ENCODE results near the gene ARMC6. TPM values are rescaled to one million over a fixed set of nuclear protein-coding genes. Genes with fewer than 3 reads are reported as not detected.

The ARMC6 gene
- total RNA-seq, 4 donors from 2014 or later: 16.2 to 25.8 (median 20.4) TPM

DNA sequence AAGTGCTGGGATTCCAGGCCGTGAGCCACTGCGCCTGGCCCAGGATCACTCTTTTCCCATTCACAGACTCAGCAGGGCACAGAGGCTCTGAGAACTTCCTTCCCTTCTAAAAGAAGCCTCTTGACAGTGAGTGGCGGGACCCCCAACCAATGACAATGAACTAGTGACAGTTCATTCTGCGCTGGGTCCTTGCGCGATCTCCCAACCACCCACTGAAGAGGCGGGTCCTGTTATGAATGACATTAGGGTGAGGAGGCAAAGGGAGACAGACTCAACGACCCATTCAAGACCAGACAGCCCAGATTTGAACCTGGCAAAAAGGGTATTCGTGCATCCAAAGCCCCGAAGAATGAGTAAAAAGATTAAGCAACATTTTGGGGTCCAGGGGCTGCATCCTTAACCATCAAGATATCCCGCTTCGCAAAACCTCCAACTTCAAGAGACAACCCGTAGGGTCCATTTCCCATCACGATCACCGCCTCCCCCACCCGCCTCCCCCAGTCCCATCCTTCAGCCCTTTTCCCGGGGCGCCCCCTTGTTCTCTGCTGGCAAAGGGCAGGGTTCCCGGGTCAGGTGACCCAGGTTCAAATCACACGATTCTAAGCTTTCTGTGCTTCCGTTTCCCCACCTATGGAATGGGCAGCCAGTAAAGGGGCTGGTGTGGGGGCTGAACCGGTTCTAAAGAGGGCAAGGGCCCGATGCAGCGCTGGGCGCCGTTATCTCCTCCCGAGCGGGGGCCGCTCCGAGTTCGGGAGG, 805 bp upstream of the ARMC6 start:
- intact Hi-C loops (cut with DNase I): no loop called here
- WGBS: under 1% methylated on average over 23 of the region's 31 CpGs
- TF ChIP-seq POLR2AphosphoS5 (IDR thresholded peaks at IDR 0.05) (peak in 1 of 2 donors; percentile 49), POLR2A (IDR thresholded peaks at IDR 0.05; ENCODE audit: low read depth) (no peak)

DNA sequence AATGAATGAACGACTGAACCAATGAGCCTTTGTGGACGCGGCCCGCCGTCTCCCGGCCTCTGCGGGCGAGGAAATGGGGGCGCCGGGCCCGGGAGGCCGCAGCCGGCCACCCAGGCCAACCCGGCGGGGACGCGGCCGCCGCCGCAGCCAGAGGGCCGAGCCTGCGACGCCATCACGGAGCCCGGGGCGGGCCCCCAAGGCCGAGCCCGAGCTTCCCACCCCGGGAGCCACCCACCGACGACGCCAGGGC, 302 bp upstream of the ARMC6 start:
- 0% methylated on average over 3 of the region's 32 CpGs for WGBS
- intact Hi-C loops (cut with DNase I): no loop called here
- no peak for DNase-seq (ENCODE audit: extremely low spot score)

More for the DNA sequence above, 805 bp upstream of the ARMC6 start:
- Histone ChIP-seq H3K4me1 (peaks cover 28 to 51% (median 42%) of the 10 kb centered on the region in 4 donors), H3K4me3 (peak overlapping the region; percentile 95 to 99 (median 96)), H3K9me3 (no peaks in the 10 kb centered on the region), H3K27ac (replicated peaks in 1 of 4) (peak overlapping the region; percentile 93 to 100 (median 98)), H3K36me3 (peaks cover 9 to 37% (median 35%) of the 10 kb centered on the region in 4 donors), H3K27me3 (no peaks in the 10 kb centered on the region)
- DNase-seq (ENCODE audit: extremely low spot score): peak; percentile 94

DNA sequence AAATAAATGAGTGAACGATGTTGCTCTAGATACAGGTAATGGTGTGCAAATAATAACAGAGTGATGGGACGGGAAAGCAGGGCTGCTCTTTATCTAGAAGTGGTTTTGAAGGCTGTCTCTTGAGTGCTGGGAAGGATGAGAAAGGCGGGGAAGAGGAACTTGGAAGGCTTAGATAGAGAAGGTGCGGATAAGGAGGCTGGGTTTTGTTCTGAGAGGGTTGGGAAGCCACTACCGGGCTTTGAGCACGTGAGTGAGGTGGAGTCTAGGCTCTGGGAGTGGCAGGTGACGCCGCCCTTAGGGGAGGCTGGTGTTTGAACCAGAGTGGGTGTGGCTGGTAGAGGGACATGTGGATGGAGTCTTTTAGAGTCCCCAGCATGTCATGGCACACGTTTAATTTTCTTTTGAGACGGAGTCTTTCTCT, 811 bp downstream of the ARMC6 start:
- WGBS: 7% methylated on average over 10 of the region's 10 CpGs
- Histone ChIP-seq H3K4me1 (peaks cover 28 to 50% (median 40%) of the 10 kb centered on the region in 4 donors), H3K9me3 (no peaks in the 10 kb centered on the region), H3K36me3 (peaks cover 9 to 26% (median 19%) of the 10 kb centered on the region in 4 donors), H3K27me3 (no peaks in the 10 kb centered on the region), H3K27ac (replicated peaks in 1 of 4) (peak overlapping the region; percentile 93 to 100 (median 98)), H3K4me3 (peak overlapping the region; percentile 95 to 99 (median 96))
- TF ChIP-seq POLR2AphosphoS5 (IDR thresholded peaks at IDR 0.05) (no peak), CTCF (IDR thresholded peaks at IDR 0.05) (no peak), POLR2A (IDR thresholded peaks at IDR 0.05; ENCODE audit: low read depth) (no peak), EP300 (IDR thresholded peaks at IDR 0.05) (no peak)
- no peak for DNase-seq (ENCODE audit: extremely low spot score)
- intact Hi-C loops (cut with DNase I): no loop called here

More for the DNA sequence above, 302 bp upstream of the ARMC6 start:
- Histone ChIP-seq H3K9me3 (no peaks in the 10 kb centered on the region), H3K27ac (replicated peaks in 1 of 4) (peak overlapping the region; percentile 93 to 100 (median 98)), H3K36me3 (peaks cover 9 to 37% (median 30%) of the 10 kb centered on the region in 4 donors), H3K27me3 (no peaks in the 10 kb centered on the region), H3K4me3 (peak overlapping the region; percentile 95 to 99 (median 96)), H3K4me1 (peaks cover 28 to 50% (median 40%) of the 10 kb centered on the region in 4 donors)
- TF ChIP-seq CTCF (IDR thresholded peaks at IDR 0.05) (no peak), EP300 (IDR thresholded peaks at IDR 0.05) (no peak), POLR2AphosphoS5 (IDR thresholded peaks at IDR 0.05) (no peak), POLR2A (IDR thresholded peaks at IDR 0.05; ENCODE audit: low read depth) (no peak)

DNA sequence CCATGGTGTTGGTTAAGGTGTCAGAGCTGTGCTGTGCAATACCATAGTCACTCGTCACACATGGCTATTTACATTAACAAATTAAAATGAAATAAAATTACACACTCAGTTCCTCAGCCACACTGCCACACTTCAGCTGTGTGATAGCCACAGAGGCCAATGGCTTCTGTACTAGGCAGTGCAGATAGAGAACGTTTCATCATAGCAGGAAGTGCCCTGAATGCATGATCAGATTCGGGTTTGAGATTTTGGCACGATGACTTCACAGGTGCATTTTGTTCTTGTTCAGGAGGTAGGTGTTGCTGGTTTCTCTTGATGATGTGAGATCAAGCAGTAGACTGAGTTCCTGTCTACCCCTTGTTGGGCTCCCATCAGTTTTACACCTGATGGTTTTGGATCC, 6.5 kb downstream of the ARMC6 start:
- 82% methylated on average over 4 of the region's 4 CpGs for WGBS

More for the DNA sequence above, 6.5 kb downstream of the ARMC6 start:
- H3K27me3 ChIP-seq: no peaks in the 10 kb centered on the region
- intact Hi-C loops (cut with DNase I): no loop called here
- TF ChIP-seq POLR2A (IDR thresholded peaks at IDR 0.05; ENCODE audit: low read depth) (no peak), CTCF (IDR thresholded peaks at IDR 0.05) (no peak), POLR2AphosphoS5 (IDR thresholded peaks at IDR 0.05) (no peak)
- no peak overlapping the region for H3K4me3 ChIP-seq
- H3K36me3 ChIP-seq: peaks cover 0 to 32% (median 24%) of the 10 kb centered on the region in 4 donors
- peak overlapping the region in 2 of 4 donors; percentile 37 to 39 for H3K27ac ChIP-seq (replicated peaks in 1 of 4)
- peaks cover 6 to 23% (median 19%) of the 10 kb centered on the region in 4 donors for H3K4me1 ChIP-seq
- no peaks in the 10 kb centered on the region for H3K9me3 ChIP-seq
- no peak for DNase-seq (ENCODE audit: extremely low spot score)
